SHP77 treated with DMSO at 0.1 percent for 48 hours (cell line): Measurements from ENCODE around the gene CHCHD1.
"Not testable (repeated sequence)": the region's sequence is repeated elsewhere in the genome, so short reads cannot be mapped to it uniquely, and the experiment has no call there.

Experiments
- DNase-seq: peaks from one replicate; lab custom pipeline; 2025; lab: John Stamatoyannopoulos, UW

Gene CHCHD1

DNA sequence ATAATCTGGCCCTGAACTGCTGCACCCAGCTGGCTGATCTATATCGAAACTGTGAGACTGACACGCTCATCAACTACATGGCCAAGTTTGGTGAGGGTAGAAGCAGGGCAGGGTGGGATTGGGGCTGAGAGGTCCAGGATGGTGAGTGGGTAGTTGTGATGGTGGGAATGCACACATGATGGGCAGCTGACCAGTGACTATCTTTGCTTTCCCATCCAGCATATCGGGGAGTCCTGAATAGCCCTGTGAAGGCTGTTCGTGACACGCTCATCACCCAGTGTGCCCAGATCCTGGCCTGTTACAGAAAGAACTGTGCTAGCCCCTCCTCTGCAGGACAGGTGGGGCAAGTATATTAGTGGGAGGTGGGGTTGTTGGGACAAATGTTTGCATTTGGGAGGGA lies 12.5 kb upstream of the CHCHD1 start:
- DNase-seq, result no peak

DNA sequence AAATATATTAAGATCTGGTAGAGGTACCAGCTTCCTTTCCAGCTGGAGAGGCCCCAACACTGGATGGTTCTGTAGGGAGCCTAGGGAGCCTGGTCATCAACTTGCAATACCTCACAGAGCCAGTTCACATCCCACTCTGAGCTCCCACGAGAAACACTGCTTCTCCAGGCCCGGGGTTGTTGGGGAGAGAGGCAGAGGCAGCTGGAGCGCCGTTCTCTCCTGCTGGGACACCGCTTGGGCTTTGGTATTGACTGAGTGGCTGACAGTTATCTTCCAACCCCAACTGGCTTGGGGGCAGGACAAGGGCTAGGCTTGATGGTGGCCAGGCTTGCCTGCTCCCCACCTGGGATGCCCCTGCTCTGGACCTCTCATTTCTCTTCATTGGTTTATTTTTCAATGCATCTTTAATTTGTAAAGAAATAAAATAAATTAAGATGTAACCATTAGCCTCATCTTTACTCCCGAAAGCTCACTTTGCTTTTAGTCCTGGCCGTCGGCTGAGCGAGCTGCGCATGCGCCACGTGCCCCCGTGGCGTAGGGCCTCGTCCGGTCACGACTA lies 10.0 kb upstream of the CHCHD1 start:
- DNase-seq, result no peak

DNA sequence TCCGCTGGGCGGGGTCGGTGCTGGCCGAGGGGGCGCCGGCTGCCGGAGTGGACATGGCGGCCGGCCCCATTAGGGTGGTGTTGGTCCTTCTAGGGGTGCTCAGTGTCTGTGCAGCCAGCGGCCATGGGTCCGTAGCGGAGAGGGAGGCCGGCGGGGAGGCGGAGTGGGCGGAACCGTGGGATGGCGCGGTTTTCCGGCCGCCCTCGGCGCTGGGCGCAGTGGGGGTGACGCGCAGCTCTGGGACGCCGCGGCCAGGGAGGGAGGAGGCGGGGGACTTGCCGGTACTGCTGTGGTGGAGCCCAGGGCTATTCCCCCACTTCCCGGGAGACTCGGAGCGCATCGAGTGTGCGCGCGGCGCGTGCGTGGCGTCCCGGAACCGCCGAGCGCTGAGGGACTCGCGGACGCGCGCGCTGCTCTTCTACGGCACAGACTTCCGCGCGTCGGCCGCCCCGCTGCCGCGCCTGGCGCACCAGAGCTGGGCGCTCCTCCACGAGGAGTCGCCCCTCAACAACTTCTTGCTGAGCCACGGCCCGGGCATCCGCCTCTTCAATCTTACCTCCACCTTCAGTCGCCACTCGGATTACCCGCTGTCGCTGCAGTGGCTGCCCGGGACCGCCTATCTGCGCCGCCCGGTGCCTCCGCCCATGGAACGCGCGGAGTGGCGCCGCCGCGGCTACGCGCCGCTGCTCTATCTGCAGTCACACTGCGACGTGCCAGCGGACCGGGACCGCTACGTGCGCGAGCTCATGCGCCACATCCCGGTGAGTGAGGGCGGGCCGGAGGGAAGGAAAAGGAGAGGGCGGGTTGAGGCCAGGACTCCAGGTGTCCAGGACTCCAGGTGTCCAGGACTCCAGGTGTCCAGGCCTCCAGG lies 9.3 kb upstream of the CHCHD1 start:
- no peak for DNase-seq

DNA sequence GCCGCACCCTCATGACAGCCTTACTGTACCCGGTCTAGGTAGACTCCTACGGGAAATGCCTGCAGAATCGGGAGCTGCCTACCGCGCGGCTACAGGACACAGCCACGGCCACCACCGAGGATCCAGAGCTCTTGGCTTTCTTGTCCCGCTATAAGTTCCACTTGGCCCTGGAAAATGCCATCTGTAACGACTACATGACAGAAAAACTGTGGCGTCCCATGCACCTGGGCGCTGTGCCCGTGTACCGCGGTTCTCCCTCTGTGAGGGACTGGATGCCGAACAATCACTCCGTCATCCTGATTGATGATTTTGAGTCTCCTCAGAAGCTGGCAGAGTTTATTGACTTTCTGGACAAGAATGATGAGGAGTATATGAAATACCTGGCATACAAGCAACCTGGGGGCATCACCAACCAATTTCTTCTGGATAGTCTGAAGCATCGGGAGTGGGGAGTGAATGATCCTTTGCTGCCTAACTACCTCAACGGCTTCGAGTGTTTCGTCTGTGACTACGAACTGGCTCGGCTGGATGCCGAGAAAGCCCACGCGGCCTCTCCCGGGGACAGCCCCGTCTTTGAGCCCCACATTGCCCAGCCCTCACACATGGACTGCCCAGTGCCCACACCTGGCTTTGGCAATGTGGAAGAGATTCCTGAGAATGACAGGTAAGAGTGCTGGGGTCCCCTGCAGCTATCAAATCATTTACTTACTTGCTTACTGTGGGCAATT lies 8.5 kb upstream of the CHCHD1 start:
- no peak for DNase-seq

DNA sequence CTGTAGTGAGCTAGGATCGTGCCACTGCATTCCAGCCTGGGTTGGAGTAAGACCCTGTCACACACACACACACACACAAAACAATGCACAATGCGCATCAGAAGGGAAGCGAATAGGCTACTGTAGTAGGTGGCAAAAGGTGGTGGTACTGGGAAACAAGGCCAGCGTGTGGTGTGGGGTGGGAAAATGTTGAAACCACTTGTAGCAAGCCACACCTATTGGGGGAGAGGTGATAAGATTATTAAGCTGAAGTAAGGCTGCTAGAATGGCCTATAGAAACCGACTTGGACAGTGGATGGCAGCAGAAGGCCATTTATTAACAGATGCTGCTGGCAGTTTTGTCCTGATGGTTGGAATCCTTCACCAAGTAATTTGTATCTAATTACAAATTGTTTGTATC lies 7.2 kb upstream of the CHCHD1 start:
- DNase-seq, result no peak

DNA sequence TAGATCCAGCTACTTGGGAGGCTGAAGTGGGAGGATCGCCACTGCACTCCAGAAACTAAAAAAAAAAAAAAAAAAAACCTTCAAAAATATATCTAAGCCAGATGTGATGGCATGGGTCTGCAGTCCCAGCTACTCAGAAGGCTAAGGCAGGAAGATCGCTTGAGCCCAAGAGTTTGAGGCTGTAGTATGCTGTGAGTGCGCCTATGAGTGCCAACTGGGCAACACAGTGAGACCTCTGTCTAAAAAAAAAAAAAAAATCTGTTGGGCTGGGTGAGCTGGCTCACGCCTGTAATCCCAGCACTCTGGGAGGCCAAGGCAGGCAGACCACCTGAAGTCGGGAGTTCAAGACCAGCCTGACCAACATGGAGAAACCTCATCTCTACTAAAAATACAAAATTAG lies 2.8 kb upstream of the CHCHD1 start:
- DNase-seq, result no peak

DNA sequence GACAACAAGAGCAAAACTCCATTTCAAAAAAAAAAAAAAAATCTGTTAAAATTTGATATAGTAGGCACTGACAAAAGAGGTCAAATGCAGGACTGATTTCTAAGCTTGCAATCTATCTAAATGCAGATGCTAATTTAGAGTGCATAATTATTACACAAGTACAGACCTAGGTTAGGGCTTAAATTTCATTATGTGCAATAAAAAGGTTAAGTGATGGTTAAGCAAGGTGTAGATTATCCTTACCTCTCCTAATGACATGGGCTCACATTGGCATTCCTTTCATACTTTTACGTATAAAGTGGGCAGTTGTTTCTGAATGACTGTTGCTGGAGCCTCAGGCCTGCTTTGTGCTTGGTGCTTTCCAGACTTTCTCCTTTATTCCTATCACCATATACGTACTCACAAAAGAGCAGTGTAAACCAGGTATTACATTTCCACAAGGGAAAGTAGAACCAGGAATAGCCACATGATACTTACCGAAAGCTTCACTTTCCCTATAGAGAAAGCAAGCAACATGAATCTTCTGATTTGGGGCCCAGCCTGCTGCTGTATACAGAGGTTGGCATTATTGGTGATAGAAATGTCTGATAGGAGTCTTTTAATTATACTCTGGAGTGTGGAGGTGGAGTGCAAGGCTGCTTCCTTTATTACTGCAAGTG lies 2.2 kb upstream of the CHCHD1 start:
- no peak for DNase-seq

DNA sequence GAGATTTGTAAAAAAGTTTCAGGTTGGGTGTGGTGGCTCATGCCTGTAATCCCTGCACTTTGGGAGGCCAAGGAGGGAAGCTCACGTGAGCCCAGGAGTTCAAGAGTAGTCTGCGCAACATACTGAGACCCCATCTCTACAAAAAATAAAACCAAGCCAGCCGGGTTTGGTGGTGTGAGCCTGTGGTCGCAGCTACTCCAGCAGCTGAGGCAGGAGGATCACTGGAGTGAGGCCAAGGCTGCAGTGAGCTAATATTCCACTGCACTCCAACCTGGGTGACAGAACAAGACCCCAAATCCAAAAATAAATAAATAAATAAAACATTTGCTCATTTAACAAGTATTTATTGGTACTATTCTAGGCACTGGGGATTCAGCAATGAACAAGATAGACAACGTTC lies 1.5 kb upstream of the CHCHD1 start:
- no peak for DNase-seq

DNA sequence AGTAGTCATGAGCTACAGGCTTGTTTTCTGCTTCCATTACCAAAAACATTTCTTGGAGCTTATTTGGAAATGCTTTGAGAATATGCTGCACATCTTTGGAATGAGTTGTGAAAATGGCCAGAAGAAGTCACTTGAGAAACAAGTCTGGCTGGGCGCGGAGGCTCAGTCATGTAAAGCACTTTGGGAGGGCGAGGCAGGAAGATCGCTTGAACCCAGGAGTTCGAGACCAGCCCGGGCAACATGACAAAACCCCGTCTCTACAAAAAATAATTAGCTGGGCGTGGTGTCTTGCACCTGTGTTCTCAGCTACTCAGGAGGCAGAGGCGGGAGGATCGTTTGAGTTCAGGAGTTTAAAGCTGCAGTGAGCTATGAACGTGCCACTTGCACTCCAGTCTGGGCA lies 882 bp upstream of the CHCHD1 start:
- DNase-seq, result no peak

DNA sequence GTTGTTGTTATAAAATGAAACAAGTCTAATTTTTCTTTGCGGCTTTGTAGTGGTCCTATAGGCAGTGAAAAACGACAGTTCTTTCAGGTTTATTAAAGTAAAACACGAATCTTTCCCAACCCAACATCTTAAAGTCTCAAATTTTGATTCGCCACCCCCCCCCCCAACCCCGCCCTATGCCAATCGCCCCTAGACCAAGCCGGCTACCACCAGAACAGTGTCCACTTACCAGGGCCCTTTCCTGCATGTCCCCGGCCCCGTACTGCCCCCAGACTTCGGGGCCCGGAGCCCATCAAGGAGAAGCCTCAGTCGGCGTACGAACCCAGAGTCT lies 335 bp upstream of the CHCHD1 start:
- DNase-seq, result no peak

DNA sequence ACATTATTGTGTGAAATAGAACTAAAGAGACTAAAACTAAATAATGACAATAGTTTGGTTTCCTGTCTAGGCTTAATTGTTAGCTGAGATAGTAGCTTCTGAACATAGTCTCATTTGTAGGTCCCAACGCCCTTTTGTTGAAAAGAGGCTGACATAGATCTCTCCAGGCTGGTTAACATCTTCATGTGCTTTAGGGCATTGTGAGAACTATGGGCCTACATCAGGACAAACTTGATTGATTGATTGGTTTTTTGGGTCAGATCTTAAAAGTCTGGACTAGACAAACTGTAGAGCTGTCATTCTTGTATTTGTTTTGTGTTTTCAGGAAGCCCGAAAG lies 869 bp downstream of the CHCHD1 start:
- no peak for DNase-seq

DNA sequence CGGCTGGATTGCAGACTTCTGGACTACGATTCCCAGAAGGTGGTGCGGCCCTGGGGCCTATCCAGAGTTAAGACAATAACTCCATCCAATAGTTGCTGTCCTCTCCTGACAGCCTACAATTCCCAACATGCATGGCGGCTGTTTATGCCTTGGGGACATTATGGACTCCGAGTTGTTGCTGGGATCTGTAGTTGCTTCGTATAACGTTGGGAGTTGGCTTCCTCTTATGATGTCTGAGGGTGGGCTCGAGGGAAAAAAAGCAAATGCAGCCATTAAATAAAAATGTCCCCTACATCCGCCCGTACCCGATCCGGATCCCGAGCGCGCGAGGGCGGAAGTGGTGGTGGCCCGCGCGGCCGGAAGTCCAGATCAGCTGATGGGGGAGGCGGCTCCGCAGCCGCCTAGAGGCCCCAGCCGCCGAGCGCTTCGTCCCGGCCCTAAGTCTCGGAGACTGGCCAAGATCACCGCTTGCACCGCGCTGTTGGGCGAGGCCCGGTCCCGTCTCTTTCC lies 3.4 kb downstream of the CHCHD1 start, which contains the start of gene ZSWIM8:
TSS of gene ZSWIM8 (plus strand) at position 396 of the 510 bp plus-strand sequence. CDS start 273 bp downstream, outside the sequence.
- DNase-seq, result peak; percentile 53

DNA sequence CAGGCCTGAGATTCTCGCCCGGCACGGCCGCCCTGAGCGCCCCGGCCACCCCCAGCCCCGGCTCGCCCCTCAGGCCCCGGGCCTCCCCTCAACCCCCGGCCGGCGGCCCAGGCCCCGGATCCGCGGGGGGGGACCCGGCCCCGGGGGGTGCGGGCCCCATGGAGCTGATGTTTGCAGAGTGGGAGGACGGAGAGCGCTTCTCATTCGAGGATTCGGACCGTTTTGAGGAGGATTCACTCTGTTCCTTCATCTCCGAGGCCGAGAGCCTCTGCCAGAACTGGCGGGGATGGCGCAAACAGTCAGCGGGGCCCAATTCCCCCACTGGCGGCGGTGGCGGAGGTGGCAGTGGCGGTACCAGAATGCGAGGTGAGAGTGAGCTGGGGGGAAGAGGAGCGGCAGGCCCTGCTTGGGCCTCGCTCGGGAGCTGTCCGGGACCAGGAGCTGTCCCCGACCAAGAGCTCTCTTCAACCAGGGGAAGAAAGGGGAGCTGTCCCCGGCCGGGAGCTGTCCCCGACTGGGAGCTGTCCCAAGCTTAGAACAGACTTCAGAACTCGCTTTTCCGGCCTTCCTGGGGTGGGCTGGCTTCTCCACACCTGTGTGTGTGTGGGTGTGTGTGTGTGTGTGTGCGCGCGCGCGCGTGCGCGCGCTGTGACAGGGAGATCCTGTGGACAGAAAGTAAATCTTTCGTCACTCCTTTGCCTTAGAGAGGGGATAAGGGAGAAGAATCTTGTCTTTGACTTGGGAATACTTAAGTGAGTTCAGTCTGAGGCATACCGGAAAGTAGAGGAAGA lies 4.1 kb downstream of the CHCHD1 start:
- DNase-seq, result no peak

DNA sequence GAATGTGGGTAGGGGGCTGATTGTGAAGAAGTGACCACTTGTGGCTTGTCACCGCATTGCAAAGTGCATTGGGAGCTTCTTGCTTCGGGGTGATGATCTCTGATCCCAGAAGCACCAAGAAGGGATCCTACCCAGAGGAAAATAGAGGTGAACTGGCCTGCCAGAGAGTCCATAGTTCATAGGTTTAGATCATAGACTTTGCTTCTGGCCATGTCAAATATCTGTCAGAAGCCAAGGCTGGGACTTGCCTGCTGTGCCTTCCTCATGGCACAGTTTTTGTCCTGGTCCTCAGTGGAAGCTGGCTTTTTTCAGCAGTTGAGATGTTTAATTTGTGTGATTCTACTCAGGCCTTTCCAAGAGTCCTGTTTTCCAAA lies 4.7 kb downstream of the CHCHD1 start:
- DNase-seq, result no peak

DNA sequence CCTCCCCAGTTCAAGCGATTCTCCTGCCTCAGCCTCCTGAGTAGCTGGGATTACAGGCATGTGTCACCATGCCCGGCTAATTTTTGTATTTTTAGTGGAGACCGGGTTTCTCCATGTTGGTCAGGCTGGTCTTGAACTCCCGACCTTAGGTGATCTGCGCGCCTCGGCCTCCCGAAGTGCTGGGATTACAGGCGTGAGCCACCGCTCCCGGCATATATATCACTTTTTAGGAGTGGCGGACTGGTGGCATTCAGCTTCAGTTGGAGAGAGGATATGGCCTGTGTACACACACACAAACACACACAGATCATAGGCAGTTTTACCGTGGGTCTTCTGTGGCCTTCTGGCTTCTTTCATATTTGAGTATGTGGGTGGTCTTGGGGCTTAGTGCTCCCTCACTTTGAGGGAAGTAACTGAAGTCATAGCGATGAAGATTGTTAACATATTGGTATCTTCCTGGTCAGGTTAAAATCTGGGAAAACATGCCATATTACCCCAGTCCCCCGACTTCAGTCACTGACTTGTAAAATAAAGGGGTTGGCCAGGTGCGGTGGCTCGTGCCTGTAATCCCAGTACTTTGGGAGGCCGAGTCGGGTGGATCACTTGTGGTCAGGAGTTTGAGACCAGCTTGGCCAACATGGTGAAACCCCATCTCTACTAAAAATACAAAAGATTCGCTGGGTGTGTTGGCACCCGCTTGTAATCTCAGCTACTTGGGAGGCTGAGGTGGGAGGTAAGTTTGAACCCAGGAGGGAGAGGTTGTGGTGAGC lies 5.4 kb downstream of the CHCHD1 start:
- DNase-seq, result not testable (repeated sequence)

DNA sequence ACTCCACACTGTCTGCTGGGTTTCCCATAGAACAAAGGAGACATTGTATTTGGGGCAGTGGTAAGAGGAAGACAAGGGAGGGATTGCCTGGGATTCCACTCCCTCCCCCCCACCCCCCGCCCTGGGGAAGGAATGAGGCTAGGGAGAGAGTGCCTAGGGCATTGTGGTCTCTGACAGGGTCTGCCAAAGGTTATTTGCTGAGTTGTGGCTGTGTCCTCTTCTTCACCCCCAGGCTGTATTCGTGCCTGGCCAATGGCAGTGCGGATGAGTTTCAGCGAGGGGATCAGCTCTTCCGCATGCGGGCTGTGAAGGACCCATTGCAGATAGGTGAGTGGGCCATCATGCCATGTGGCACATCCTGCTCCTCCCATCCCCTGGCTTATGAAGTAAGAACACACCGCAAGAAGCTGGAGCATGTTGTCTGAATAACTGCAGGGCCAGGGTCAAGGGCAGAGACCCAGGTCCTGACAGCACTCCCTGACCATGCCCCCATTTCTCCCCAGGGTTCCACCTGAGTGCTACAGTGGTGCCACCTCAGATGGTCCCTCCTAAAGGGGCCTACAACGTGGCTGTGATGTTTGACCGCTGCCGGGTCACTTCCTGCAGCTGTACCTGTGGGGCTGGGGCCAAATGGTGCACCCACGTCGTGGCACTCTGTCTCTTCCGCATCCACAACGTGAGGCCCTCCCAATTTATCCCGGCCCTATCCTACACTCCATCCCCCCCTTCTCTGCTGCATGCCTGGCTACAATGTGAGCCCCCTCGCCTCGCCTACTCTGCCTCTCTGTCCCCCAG lies 7.2 kb downstream of the CHCHD1 start:
- DNase-seq, result no peak

DNA sequence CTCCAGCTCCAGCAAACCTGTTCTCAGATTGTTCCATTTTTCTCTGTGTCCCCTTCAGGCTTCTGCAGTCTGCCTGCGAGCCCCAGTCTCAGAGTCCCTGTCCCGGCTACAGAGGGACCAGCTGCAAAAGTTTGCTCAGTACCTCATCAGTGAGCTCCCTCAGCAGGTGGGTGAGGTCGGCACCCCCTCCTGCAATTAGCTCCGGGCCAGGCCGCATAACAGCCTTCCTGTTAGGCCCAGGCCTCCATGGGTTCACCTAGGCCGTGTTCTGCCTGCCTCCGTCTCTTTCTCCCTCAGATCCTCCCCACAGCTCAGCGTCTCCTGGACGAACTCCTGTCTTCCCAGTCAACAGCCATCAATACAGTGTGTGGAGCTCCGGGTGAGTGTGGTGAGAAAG lies 7.8 kb downstream of the CHCHD1 start:
- no peak for DNase-seq

DNA sequence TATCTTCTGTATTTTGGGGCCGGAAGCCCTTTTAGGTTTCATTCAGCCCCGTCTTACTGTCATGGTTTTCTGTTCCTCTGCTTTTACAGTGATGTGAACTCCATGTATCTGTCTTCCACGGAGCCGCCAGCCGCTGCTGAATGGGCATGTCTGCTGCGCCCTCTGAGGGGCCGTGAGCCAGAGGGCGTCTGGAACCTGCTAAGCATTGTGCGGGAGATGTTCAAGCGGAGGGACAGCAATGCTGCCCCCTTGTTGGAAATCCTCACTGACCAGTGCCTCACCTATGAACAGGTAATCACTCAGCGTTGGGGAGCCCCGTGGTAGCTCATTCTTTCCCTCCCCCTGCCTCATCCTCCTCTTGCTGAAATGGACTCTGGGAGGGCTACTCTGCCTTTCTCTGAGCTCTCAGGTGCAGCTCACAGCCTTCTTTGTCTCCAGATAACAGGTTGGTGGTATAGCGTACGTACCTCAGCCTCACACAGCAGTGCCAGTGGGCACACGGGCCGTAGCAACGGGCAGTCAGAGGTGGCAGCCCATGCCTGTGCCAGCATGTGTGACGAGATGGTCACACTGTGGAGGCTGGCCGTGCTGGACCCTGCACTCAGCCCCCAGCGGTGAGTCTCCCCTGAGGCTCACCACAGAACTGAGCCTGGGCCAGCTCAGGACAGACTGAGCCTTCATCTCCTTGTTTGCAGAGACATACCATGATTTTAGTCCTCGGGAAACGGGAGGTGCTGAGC lies 9.2 kb downstream of the CHCHD1 start:
- DNase-seq, result no peak

DNA sequence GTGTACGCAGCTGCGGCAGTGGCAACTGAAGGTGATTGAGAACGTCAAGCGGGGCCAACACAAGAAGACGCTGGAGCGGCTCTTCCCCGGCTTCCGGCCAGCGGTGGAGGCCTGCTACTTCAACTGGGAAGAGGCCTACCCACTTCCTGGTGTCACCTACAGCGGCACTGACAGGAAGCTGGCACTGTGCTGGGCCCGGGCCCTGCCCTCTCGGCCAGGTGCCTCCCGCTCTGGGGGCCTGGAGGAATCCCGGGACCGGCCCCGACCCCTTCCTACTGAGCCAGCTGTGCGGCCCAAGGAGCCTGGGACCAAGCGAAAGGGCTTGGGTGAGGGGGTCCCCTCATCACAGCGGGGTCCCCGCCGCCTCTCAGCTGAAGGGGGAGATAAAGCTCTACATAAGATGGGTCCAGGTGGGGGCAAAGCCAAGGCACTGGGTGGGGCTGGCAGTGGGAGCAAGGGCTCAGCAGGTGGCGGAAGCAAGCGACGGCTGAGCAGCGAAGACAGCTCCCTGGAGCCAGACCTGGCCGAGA lies 10.1 kb downstream of the CHCHD1 start:
- DNase-seq, result no peak
